ENCODE data around the gene MYO18A. TPM values are rescaled to one million over a fixed set of nuclear protein-coding genes. Genes with fewer than 3 reads are reported as not detected.

Gene MYO18A
- total RNA-seq, 2 donors from 2014 or later, result 45.4 to 73.2 TPM

GRCh38 chr17:29109477-29110371 is 70.5 kb downstream of the MYO18A start:
- TF ChIP-seq POLR2A (IDR thresholded peaks at IDR 0.05) (no peak), CTCF (IDR thresholded peaks at IDR 0.05) (no peak)
- no peaks in the 10 kb centered on the region for H3K9me3 ChIP-seq
- H3K4me3 ChIP-seq, result no peak overlapping the region
- peak overlapping the region; percentile 91 to 99 (median 97) for H3K27ac ChIP-seq
- peaks cover 80% of the 10 kb centered on the region for H3K4me1 ChIP-seq
- WGBS, 2 donors, result 79% methylated on average over 24 to 32 of the region's 32 CpGs
- intact Hi-C loops (cut with DNase I), result loop anchor here (5.0 kb wide), 1 partner anchor 147 kb away; no protein-coding TSS in a partner anchor
- DNase-seq, result peak; percentile 39 to 56 (median 44)
- ATAC-seq, result no peak
- no peaks in the 10 kb centered on the region for H3K36me3 ChIP-seq (replicated peaks in 1 of 2; ENCODE audit: insufficient read depth in 1 of 2, low read depth in 2 of 2)
- no peaks in the 10 kb centered on the region for H3K27me3 ChIP-seq

GRCh38 chr17:29108823-29109476 is 71.2 kb downstream of the MYO18A start:
- no peaks in the 10 kb centered on the region for H3K27me3 ChIP-seq
- WGBS, 2 donors, result 12 to 28% methylated on average over 10 of the region's 10 CpGs
- H3K36me3 ChIP-seq (replicated peaks in 1 of 2; ENCODE audit: insufficient read depth in 1 of 2, low read depth in 2 of 2), result no peaks in the 10 kb centered on the region
- peak; percentile 25 for ATAC-seq
- TF ChIP-seq POLR2A (IDR thresholded peaks at IDR 0.05) (peak in 1 of 3 donors; percentile 29), CTCF (IDR thresholded peaks at IDR 0.05) (no peak)
- peaks cover 80% of the 10 kb centered on the region for H3K4me1 ChIP-seq
- H3K9me3 ChIP-seq, result no peaks in the 10 kb centered on the region
- no peak overlapping the region for H3K4me3 ChIP-seq
- H3K27ac ChIP-seq, result peak overlapping the region; percentile 91 to 99 (median 97)
- peak in 3 of 4 donors; percentile 33 to 60 (median 37) for DNase-seq
- intact Hi-C loops (cut with DNase I), result no loop called here

- Histone ChIP-seq H3K27ac (peak overlapping the region; percentile 91 to 99 (median 97)), H3K27me3 (no peaks in the 10 kb centered on the region), H3K36me3 (replicated peaks in 1 of 2; ENCODE audit: insufficient read depth in 1 of 2, low read depth in 2 of 2) (no peaks in the 10 kb centered on the region), H3K4me3 (no peak overlapping the region), H3K9me3 (no peaks in the 10 kb centered on the region), H3K4me1 (peaks cover 80% of the 10 kb centered on the region)
- peak; percentile 80 for ATAC-seq
- intact Hi-C loops (cut with DNase I), result no loop called here
- peak; percentile 94 to 96 (median 96) for DNase-seq
- 10 to 22% methylated on average over 9 to 11 of the region's 11 CpGs for WGBS, 2 donors
- TF ChIP-seq POLR2A (IDR thresholded peaks at IDR 0.05) (no peak), CTCF (IDR thresholded peaks at IDR 0.05) (peak in 4 of 7 experiments; percentile 47 to 57 (median 56))
Observed at GRCh38 chr17:29107933-29108822, 72.0 kb downstream of the MYO18A start.

GRCh38 chr17:29107084-29107483 is 73.1 kb downstream of the MYO18A start:
- 18 to 51% methylated on average over 9 of the region's 9 CpGs for WGBS, 2 donors
- peak; percentile 88 to 95 (median 92) for DNase-seq
- no peaks in the 10 kb centered on the region for H3K9me3 ChIP-seq
- TF ChIP-seq POLR2A (IDR thresholded peaks at IDR 0.05) (peak in 2 of 3 donors; percentile 50 to 56), CTCF (IDR thresholded peaks at IDR 0.05) (no peak)
- peaks cover 70% of the 10 kb centered on the region for H3K4me1 ChIP-seq
- no peaks in the 10 kb centered on the region for H3K27me3 ChIP-seq
- no peak overlapping the region for H3K4me3 ChIP-seq
- H3K27ac ChIP-seq, result peak overlapping the region; percentile 91 to 99 (median 97)
- intact Hi-C loops (cut with DNase I), result no loop called here
- ATAC-seq, result peak; percentile 62
- no peaks in the 10 kb centered on the region for H3K36me3 ChIP-seq (replicated peaks in 1 of 2; ENCODE audit: insufficient read depth in 1 of 2, low read depth in 2 of 2)
